Hair follicle dermal papilla cell (primary cell): ENCODE data around the gene POLR2I. TPM values are rescaled to one million over a fixed set of nuclear protein-coding genes. Genes with fewer than 3 reads are reported as not detected.

Experiments
- total RNA-seq: library from RNA; depleted of rRNA; stranded (reverse); fragments of >200 nt; gene quantifications from 2 replicates; pipeline ENCODE4 v1.2.3, GENCODE V29; 2012

POLR2I gene
- 17.2 and 19.8 TPM in 2 replicates for total RNA-seq

GRCh38 chr19:36114721-36115452 is at the start of gene POLR2I:
POLR2I (minus strand) TSS chr19:36114875; CDS start chr19:36114856, 19 bp downstream.

GRCh38 chr19:36152352-36153091 is 37.8 kb upstream of the POLR2I start, which contains the start of gene COX7A1:
COX7A1 (minus strand) TSS chr19:36152447; CDS start chr19:36152407, 40 bp downstream.

GRCh38 chr19:36139473-36140303 is 25.0 kb upstream of the POLR2I start, which contains the start of gene CAPNS1:
CAPNS1 (plus strand) TSS chr19:36140066; CDS start chr19:36141012, 946 bp downstream.

GRCh38 chr19:36115453-36116343 is 1.0 kb upstream of the POLR2I start, which contains the start of gene TBCB:
TBCB (plus strand) TSS chr19:36115468; CDS start chr19:36115561, 93 bp downstream.

GRCh38 chr19:36110487-36111199 is 4.0 kb downstream of the POLR2I start, which contains the start of gene OVOL3:
OVOL3 (plus strand) TSS chr19:36111143; CDS start chr19:36111203, 60 bp downstream.

Other genes starting within 250 kb of the POLR2I start
- gene APLP1, start 246.3 kb downstream of the POLR2I start, total RNA-seq, result 13.8 and 16.4 TPM in 2 replicates
- gene NFKBID, start 214.3 kb downstream of the POLR2I start, total RNA-seq, result 4.1 and 14.8 TPM in 2 replicates
- gene HCST, start 212.3 kb downstream of the POLR2I start, total RNA-seq, result 0.81 TPM in 1 of 2 replicates, not detected in the other
- 0.73 TPM in 1 of 2 replicates, not detected in the other for gene TYROBP, start 206.6 kb downstream of the POLR2I start, total RNA-seq
- gene LRFN3, start 178.5 kb downstream of the POLR2I start, total RNA-seq, result 5.8 and 6.0 TPM in 2 replicates
- 9.9 and 22.1 TPM in 2 replicates for gene SDHAF1, start 119.7 kb downstream of the POLR2I start, total RNA-seq
- gene SYNE4, start 106.1 kb downstream of the POLR2I start, total RNA-seq, result not detected in 2 replicates
- 10.9 and 16.6 TPM in 2 replicates for gene ALKBH6, start 100.7 kb downstream of the POLR2I start, total RNA-seq
- gene CLIP3, start 82.0 kb downstream of the POLR2I start, total RNA-seq, result 20.4 and 22.8 TPM in 2 replicates
- 8.0 and 8.9 TPM in 2 replicates for gene THAP8, start 60.6 kb downstream of the POLR2I start, total RNA-seq
- 1.5 and 2.2 TPM in 2 replicates for gene WDR62, start 60.0 kb downstream of the POLR2I start, total RNA-seq
- not detected in 2 replicates for gene OVOL3, start 3.7 kb downstream of the POLR2I start, total RNA-seq
- gene TBCB, start 593 bp upstream of the POLR2I start, total RNA-seq, result 131 and 159 TPM in 2 replicates
- 476 and 492 TPM in 2 replicates for gene CAPNS1, start 25.2 kb upstream of the POLR2I start, total RNA-seq
- gene COX7A1, start 37.6 kb upstream of the POLR2I start, total RNA-seq, result 13.3 and 14.1 TPM in 2 replicates
- gene ZNF565, start 99.8 kb upstream of the POLR2I start, total RNA-seq, result 6.8 and 8.6 TPM in 2 replicates
- gene ZNF146, start 100.2 kb upstream of the POLR2I start, total RNA-seq, result 71.5 and 83.9 TPM in 2 replicates